GM23248 (cell line): ENCODE data around the gene NFKBIL1. TPM values are rescaled to one million over a fixed set of nuclear protein-coding genes. Genes with fewer than 3 reads are reported as not detected.

ENCODE experiments used
- DNase-seq: peaks from one replicate; pipeline ENCODE4 v3.0.0-alpha.2; 2015
- H2AFZ ChIP-seq: fragments of 200-600 bp; sonication (generic); 2 replicates; pipeline ENCODE4 v1.6.1; 2016; ENCODE audit warnings: antibody characterized with exemption
- H3F3A ChIP-seq: fragments of 200-600 bp; sonication (generic); 2 replicates; pipeline ENCODE4 v1.6.1; 2016; ENCODE audit warnings: mild to moderate bottlenecking, antibody characterized with exemption, mixed run types; ENCODE audit not compliant: insufficient read depth
- H3K27ac ChIP-seq: fragments of 200-600 bp; sonication (generic); 2 replicates; pipeline ENCODE4 v1.5.1; 2016; ENCODE audit warnings: mild to moderate bottlenecking
- H3K27me3 ChIP-seq: fragments of 200-600 bp; sonication (generic); replicated peaks from 2 replicates; pipeline ENCODE4 v1.6.1; 2016; ENCODE audit warnings: mild to moderate bottlenecking; ENCODE audit not compliant: insufficient read depth
- H3K36me3 ChIP-seq: fragments of 200-600 bp; sonication (generic); 2 replicates; pipeline ENCODE4 v1.6.1; 2016; ENCODE audit warnings: low read depth, mild to moderate bottlenecking
- H3K4me1 ChIP-seq: fragments of 200-600 bp; sonication (generic); 2 replicates; pipeline ENCODE4 v1.6.1; 2016; ENCODE audit warnings: mild to moderate bottlenecking; ENCODE audit not compliant: insufficient read depth
- H3K4me2 ChIP-seq: fragments of 200-600 bp; sonication (generic); one replicate; pipeline ENCODE4 v1.6.1; 2016; ENCODE audit warnings: mild to moderate bottlenecking; ENCODE audit not compliant: unreplicated experiment
- H3K4me3 ChIP-seq: fragments of 200-600 bp; sonication (generic); 2 replicates; pipeline ENCODE4 v1.5.1; 2016; ENCODE audit warnings: mild to moderate bottlenecking
- H3K79me2 ChIP-seq: fragments of 200-600 bp; sonication (generic); 2 replicates; pipeline ENCODE4 v1.6.1; 2016; ENCODE audit warnings: mild to moderate bottlenecking; ENCODE audit not compliant: insufficient read depth
- H3K9ac ChIP-seq: fragments of 200-600 bp; sonication (generic); 2 replicates; pipeline ENCODE4 v1.6.1; 2016; ENCODE audit warnings: mild to moderate bottlenecking
- H3K9me2 ChIP-seq: fragments of 200-600 bp; sonication (generic); 2 replicates; pipeline ENCODE4 v1.6.1; 2016; ENCODE audit warnings: mixed run types, mild to moderate bottlenecking, moderate library complexity; ENCODE audit not compliant: insufficient read depth
- H3K9me3 ChIP-seq: fragments of 200-600 bp; sonication (generic); one replicate; pipeline ENCODE4 v1.6.1; 2017; ENCODE audit warnings: low read depth
- H4K20me1 ChIP-seq: fragments of 200-600 bp; sonication (generic); 2 replicates; pipeline ENCODE4 v1.6.0; 2016; ENCODE audit not compliant: insufficient read depth
- EZH2 ChIP-seq: fragments of 200-600 bp; sonication (generic); IDR thresholded peaks from 2 replicates; pipeline ENCODE4 v1.6.1; 2018; ENCODE audit warnings: antibody characterized with exemption, mild to moderate bottlenecking; ENCODE audit not compliant: insufficient read depth, poor library complexity, severe bottlenecking
- EZH2phosphoT487 ChIP-seq: fragments of 200-600 bp; sonication (generic); IDR thresholded peaks from 2 replicates; pipeline ENCODE4 v1.6.1; 2018; ENCODE audit warnings: antibody characterized with exemption, moderate library complexity, mild to moderate bottlenecking, low read depth; ENCODE audit not compliant: insufficient read depth
- WGBS, 2 experiments: methylation state at CpG; one replicate each; pipeline ENCODE4 v1.1.6; 2015 to 2017; ENCODE audit warnings: low lambda C conversion rate in 2 of 2, low coverage in 1 of 2; ENCODE audit errors: missing lambda C conversion rate in 2 of 2; 5-methylcytosine and 5-hydroxymethylcytosine counted together
- in situ Hi-C: fragments of 300-500 bp; cut with MboI; formaldehyde crosslinking; loops from 2 replicates; pipeline ENCODE4 v1.15.0; 2020
- polyA plus RNA-seq: library from polyadenylated mRNA; unstranded; fragments of >200 nt; fragmentation: Nextera tagmentation; extraction: Ambion mirVana; gene quantifications from 2 replicates; pipeline ENCODE4 v1.2.1, GENCODE V29; 2016
- total RNA-seq: library from RNA; depleted of rRNA; stranded (reverse); fragments of >200 nt; shearing (Covaris generic); gene quantifications from 2 replicates; pipeline ENCODE4 v1.2.3, GENCODE V29; 2014

NFKBIL1 gene
- total and polyA plus RNA-seq, 2 experiments from 2014 or later: 12.3 to 20.4 TPM

GRCh38 chr6:31530659-31531058 lies 16.7 kb upstream of the NFKBIL1 start:
- no peak for DNase-seq
- Histone ChIP-seq H3K79me2 (peaks cover 33% of the 10 kb centered on the region), H3F3A (peaks cover 76% of the 10 kb centered on the region), H3K9me2 (no peaks in the 10 kb centered on the region), H3K4me3 (no peak overlapping the region), H3K27ac (no peak overlapping the region), H3K36me3 (peaks cover 58% of the 10 kb centered on the region), H3K9ac (no peak overlapping the region), H3K4me2 (no peak overlapping the region), H3K9me3 (no peaks in the 10 kb centered on the region), H3K27me3 (no peaks in the 10 kb centered on the region), H2AFZ (no peak overlapping the region), H4K20me1 (peaks cover under 1% of the 10 kb centered on the region; the same call in 1 of the 2 replicates), H3K4me1 (peaks cover 15% of the 10 kb centered on the region)
- TF ChIP-seq EZH2phosphoT487: no peak
- no peak for TF ChIP-seq EZH2
- WGBS, 2 experiments: 66 to 71% methylated on average over 6 of the region's 6 CpGs
- in situ Hi-C loops: no loop called here

- Histone ChIP-seq H3K9ac (no peak overlapping the region), H3K27me3 (no peaks in the 10 kb centered on the region), H3K9me2 (no peaks in the 10 kb centered on the region), H3K79me2 (peaks cover 38% of the 10 kb centered on the region), H3K9me3 (no peaks in the 10 kb centered on the region), H2AFZ (no peak overlapping the region), H3K27ac (no peak overlapping the region), H3F3A (peaks cover 76% of the 10 kb centered on the region), H3K36me3 (peaks cover 63% of the 10 kb centered on the region), H3K4me1 (peaks cover 10% of the 10 kb centered on the region), H3K4me2 (no peak overlapping the region), H4K20me1 (peaks cover 5% of the 10 kb centered on the region; the same call in 1 of the 2 replicates), H3K4me3 (no peak overlapping the region)
- TF ChIP-seq EZH2phosphoT487 (no peak), EZH2 (no peak)
- 95 to 100% methylated on average over 7 of the region's 7 CpGs for WGBS, 2 experiments
- in situ Hi-C loops: no loop called here
- no peak for DNase-seq
Measured at GRCh38 chr6:31531162-31531561, 16.2 kb upstream of the NFKBIL1 start.

- no peak overlapping the region for H3K4me2 ChIP-seq
- H2AFZ ChIP-seq: no peak overlapping the region
- H3K4me3 ChIP-seq: no peak overlapping the region
- H3K27me3 ChIP-seq: no peaks in the 10 kb centered on the region
- peaks cover 6% of the 10 kb centered on the region; the same call in 1 of the 2 replicates for H4K20me1 ChIP-seq
- 67 to 77% methylated on average over 8 to 9 of the region's 9 CpGs for WGBS, 2 experiments
- no peaks in the 10 kb centered on the region for H3K9me3 ChIP-seq
- peaks cover 73% of the 10 kb centered on the region for H3F3A ChIP-seq
- H3K9ac ChIP-seq: no peak overlapping the region
- H3K27ac ChIP-seq: no peak overlapping the region
- peaks cover 3% of the 10 kb centered on the region; the same call in 1 of the 2 replicates for H3K4me1 ChIP-seq
- no peak for DNase-seq
- H3K9me2 ChIP-seq: no peaks in the 10 kb centered on the region
- peaks cover 46% of the 10 kb centered on the region for H3K79me2 ChIP-seq
- peaks cover 71% of the 10 kb centered on the region for H3K36me3 ChIP-seq
- in situ Hi-C loops: no loop called here
- TF ChIP-seq EZH2phosphoT487: no peak
Measured at GRCh38 chr6:31531771-31532643, 15.4 kb upstream of the NFKBIL1 start.

GRCh38 chr6:31532644-31533454 lies 14.6 kb upstream of the NFKBIL1 start:
- no peaks in the 10 kb centered on the region for H3K9me3 ChIP-seq
- no peak overlapping the region for H3K4me3 ChIP-seq
- no peaks in the 10 kb centered on the region for H3K27me3 ChIP-seq
- H3K9ac ChIP-seq: no peak overlapping the region
- H3F3A ChIP-seq: peaks cover 68% of the 10 kb centered on the region
- in situ Hi-C loops: no loop called here
- DNase-seq: no peak
- no peak overlapping the region for H3K4me2 ChIP-seq
- peaks cover 6% of the 10 kb centered on the region; the same call in 1 of the 2 replicates for H4K20me1 ChIP-seq
- TF ChIP-seq EZH2 (no peak), EZH2phosphoT487 (no peak)
- H3K27ac ChIP-seq: no peak overlapping the region
- H3K9me2 ChIP-seq: no peaks in the 10 kb centered on the region
- 57 to 67% methylated on average over 8 to 9 of the region's 9 CpGs for WGBS, 2 experiments
- peaks cover 77% of the 10 kb centered on the region for H3K36me3 ChIP-seq
- H3K79me2 ChIP-seq: peaks cover 55% of the 10 kb centered on the region
- no peak overlapping the region for H2AFZ ChIP-seq
- no peaks in the 10 kb centered on the region for H3K4me1 ChIP-seq
